ENCODE data around the gene PDZD4.
"Not testable (repeated sequence)": the region's sequence is repeated elsewhere in the genome, so short reads cannot be mapped to it uniquely, and the experiment has no call there.

Gene PDZD4

DNA sequence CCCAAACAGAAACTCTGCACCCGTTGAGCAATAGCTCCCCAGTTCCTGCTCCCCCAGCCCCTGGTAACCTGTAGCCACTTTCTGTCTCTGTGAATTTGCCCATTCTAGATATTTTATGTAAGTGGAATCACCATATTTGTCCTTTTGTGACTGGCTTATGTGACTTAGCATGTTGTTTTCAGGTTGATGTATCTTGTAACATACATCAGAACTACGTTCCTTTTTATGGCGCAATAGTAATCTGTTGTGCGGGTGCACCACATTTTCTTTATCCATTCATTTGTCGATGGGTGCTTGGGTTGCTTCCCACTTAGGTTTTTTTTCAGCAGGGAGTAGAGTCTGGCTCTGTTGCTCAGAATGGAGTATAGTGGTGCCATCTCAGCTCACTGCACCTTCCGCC lies 6.6 kb upstream of the PDZD4 start:
- no peak for DNase-seq (ENCODE audit: low read depth, low spot score)

DNA sequence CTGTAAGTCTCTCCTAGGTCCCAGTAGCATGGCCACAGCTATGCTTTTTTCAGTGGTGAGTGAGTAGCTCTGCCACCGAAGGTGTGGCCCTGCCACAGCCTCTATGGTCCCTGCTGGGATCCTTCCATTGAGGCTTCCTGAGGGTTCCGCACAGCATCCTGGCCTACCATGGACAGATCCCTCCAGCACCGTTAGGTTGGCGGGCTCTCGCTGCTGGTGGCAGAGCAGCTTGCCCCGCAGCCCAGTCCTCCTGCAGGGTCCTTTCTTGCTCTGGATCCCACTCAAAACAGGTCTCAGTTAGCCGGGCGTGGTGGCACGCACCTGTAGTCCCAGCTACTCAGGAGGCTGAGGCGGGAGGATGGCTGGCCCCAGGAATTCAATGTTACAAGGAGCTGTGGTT lies 2.4 kb upstream of the PDZD4 start:
- DNase-seq (ENCODE audit: low read depth, low spot score), result no peak

DNA sequence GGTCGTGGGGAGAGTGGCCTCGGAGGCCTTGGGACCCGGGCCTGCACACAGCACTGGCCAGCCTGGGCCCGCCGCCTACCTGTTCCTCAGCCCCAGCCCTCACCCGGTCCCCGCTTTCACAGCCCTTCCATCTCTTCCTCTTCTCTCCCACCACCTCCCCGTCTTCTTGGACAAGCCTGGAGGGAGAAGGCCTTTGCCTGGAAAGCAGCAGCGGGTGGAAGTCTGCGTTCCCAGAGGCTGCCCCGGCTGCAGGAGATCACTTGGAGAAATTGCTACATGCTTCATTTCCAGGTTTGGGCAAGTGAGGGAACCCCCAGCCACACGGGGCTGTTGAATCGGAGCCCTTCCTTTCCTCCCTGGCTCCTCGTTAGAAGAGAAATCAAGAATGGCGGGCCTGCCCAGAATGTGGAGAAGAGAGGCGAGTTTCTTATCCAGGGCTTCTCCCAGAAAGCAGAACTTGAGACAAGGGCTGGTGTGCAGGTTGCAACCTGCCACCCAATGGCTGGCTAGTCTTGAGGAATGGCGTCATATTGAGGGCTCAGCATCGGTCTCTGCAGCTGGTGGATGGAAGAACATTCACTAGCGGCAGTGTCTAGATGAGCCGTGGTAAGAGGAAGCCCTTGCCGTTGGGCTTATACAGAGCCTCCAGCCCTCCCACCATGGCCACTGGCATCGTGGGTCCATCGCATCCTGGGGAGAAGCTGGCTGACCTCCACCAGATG lies 1.2 kb upstream of the PDZD4 start:
- DNase-seq (ENCODE audit: low read depth, low spot score), result no peak

DNA sequence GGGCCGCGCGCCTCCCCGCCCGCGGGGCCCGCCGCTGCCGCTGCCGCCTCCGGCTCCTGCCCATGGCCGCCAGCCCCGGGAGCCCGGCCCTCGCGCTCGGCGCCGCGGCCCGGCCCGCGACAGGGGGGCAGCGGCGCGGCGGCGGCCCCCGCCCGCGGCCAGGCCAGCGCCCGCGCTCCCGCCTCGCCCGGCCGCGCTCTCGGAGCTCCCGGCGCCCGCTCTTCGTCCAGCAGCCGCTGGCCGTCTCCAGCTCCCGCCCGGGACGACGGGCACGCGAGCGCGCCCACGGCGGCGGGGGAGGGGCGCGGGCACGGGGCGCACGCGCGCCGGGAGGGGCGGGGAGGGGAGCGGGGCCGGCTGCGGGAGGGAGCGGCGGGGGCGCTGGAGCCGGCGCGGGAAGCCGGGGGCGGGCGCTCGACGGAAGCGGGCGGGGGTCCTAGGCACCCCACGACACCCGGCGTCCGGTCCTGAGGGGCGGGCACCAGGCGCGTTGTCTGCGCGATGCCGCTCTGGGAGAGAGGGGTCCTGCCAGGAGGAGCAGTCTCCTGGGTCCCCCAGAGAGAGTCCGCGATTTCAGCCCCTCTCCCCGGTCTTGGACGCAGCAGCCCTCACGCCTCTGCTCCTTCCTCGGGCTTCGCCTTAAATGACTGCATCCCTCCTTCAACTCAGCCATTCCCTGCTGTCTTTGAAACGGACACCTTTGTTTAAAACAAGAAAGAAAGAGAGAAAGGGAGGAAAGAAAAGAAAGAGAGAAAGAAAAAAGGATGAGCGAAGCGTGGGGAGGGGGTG lies 490 bp upstream of the PDZD4 start:
- DNase-seq (ENCODE audit: low read depth, low spot score), result no peak

DNA sequence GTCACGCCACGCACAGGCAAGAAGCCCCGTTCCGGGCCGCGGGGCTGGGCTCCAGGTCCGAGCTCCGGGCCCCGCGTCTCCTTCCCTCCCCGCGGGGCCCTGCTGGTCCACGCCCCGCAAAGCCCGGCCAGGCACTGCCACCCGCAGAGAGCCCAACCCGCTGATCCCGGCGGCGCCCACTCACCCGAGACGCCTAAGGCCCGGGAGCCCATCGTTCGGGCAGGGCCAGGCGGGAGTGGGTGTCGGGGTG lies 870 bp downstream of the PDZD4 start:
- DNase-seq (ENCODE audit: low read depth, low spot score), result no peak

DNA sequence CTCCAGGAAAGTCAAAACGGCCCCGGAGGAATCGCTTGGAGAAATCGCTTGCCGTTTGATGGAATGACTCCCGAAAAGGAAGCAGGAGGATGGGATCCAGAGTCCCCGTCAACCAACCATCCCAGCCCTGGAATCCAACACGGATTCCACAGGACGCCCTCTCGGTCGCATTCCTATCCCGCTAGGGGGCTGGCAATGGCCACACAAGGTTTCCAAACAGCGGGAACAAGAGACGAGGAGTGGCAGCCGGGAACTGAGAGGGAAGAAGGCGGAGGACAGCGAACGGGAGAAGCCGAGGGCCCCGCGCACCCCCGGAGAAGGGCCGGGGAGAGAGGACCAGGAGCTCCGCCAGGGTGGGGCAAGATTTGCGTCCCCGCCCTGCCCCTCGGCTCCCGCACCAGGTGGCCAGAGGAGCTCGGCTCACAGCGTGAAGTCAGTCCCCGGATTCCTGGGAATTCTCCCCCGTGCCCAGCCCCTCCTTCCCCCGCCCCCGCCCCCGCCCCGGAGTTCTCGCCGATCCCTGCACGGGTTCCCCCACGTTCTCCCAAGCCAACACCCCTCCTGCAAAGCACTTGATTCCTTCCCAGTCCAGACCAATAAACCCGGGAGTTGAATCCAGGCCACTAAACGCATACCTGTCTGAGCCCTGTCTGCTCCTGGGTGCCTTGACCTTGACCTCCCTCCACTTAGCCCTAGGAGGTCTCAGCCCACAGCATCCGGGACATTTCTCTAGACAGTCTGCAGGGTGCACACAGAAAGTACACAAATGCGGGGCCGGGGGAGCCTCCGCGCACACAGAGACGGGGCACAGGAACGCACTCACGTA lies 1.4 kb downstream of the PDZD4 start:
- DNase-seq (ENCODE audit: low read depth, low spot score), result no peak

DNA sequence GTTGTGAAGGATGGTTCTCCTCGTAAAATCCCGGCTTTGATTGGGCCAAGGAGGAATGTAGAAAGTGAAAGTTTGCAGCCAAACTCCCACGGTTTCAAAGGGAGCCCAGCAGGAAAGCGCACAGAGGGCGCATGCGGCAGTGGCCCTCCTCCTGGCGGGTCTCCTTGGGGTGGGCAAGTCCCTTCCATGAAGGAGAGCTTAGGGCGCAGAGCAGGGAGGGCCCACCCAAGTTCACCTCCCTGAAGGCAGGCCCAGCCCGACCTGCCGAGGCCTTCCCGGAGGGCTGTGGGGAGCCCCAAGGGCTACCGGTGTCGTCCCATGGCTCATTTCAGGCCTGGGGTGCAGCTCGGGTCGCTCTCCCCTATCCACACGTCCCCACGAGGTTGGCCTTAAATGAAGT lies 2.0 kb downstream of the PDZD4 start:
- no peak for DNase-seq (ENCODE audit: low read depth, low spot score)

DNA sequence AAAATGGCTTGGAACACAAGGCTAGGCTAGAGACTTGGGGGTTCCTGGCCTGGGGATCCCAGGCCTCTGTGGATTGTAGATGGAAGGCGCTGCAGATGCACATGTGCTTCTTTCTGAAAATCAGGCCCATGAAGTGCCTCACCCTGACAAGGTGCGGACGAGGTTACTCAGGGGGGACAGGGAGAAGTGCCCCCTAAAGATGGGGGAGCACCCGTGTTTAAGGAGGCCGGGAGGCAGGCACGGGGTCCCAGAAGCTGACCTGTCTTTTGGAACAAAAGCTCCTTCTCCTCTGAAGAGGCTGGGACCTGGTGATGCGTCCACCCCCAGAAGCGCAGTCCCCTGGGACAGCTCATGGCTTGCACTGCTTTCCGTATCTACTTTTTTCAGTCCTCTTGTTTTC lies 2.4 kb downstream of the PDZD4 start:
- no peak for DNase-seq (ENCODE audit: low read depth, low spot score)

DNA sequence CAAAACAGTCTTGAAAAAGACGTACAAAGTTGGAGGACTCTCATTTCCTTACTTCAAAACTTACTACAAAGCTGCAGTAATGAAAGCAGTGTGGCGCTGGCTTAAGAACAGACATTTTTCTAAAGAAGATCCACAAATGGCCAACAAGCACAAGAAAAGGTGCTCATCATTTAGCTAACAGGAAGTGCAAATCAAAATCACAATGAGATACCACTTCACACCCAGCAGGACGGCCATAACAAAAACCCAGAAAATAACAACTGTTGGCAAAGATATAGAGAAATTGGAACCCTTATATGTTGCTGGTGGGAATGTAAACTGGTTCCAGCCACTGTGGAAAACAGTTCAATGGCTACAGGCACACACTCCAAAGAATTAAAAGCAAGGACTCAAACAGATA lies 3.3 kb downstream of the PDZD4 start:
- DNase-seq (ENCODE audit: low read depth, low spot score), result no peak

DNA sequence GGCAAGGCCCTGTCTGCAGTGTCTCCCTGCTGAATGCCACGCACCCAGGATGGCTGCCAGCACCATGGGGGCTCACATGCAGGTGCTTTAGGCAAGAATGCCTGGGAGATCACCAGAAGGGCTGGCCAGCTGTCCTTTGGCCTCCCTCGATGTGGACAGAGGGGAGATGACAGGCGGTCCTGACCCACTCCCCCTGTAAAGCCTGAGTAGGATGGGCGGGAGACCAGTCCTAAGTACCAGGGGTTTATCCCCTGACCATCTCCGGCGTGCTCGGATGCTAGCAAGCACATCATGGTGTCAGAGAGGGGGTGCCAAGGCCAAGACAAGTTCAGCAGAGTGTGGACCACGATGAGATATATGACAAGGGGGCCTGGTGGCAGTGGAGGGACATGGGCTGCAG lies 5.3 kb downstream of the PDZD4 start:
- no peak for DNase-seq (ENCODE audit: low read depth, low spot score)

DNA sequence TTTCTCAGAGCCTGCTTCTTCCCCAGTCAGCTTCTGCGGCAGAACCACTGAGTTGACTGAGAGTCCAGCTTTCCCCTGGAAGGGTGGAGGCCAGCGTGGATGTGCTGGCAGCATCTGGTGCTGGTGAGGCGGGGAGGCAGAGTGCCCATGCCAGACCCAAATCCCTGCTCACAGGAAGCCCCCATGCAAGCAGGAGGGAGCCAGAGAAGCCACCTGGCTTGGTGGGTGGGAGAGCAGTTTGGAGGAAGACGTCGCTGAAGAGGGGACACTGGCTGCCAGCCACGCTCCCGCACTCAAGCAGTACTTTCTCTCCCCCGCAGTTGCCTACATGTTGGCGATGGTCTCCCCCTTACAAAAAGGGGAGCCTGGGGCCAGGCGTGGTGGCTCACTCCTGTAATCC lies 6.0 kb downstream of the PDZD4 start:
- no peak for DNase-seq (ENCODE audit: low read depth, low spot score)

DNA sequence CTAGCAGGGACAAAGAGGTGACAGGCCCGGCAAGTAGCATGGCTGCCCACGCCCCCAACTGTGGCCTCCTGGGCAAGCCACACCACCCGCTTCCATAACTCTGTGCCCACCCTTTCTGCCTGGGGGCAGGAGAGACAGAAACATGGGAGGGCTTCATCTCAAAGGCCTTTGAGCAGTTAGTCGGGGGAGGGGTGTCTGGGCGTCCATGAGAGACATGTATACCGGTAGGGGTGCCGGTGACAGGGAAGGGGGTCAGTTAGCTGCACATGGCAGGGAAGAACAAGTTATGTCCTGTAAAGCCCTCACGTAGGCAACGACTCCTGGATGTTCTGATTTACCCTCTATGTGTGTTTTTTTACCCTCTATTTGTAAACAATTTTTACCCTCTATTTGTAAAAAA lies 9.3 kb downstream of the PDZD4 start:
- DNase-seq (ENCODE audit: low read depth, low spot score), result no peak

DNA sequence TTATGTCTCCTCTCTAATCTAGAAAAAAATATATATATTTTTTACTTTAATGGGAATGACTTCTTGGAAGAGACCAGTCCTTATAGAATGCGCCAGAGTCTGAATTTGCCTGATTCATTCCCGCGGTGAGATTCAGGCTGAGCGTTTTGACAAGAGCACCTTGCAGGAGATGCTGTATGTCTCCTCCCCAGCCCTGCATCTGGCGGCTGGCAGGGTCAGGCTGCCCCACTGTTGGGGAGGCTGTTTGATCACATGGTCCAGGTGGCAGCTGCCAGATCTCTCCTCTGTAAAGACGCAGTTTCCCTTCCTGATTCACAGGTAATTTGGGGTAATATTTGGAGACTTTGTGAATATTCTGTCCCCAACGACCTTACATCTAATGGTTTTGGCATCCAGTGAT lies 9.7 kb downstream of the PDZD4 start:
- DNase-seq (ENCODE audit: low read depth, low spot score), result no peak

DNA sequence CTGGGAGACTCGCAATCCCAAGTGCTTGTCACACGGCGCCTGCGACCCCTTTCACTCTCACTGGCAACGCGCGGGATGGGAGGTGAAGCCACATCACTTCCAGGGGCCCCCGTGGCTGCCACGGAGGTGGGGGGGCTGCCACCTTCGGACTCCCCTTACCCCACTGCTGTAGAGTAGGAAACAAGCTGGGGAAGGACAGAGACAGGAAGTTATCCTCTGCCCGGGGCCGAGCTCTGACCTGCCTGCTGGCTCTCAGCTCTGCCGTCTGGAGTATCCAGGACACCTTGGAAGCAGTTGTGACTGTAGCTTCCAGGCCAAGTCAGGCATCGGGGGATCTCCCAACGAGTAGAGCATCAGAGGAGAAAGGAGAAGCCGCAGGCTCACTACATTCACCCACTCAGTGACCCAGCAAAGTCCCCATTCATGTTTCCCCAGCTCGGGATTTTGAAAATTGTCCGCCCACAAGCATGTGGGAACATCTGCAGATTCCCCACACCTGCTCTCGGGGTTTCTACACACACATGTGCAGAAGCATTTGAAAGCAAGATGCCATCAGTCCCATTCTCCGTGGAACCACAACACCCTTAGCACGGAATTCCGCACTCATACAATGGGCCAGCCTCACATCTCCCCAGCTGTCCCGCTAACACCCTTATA lies 10.8 kb downstream of the PDZD4 start:
- no peak for DNase-seq (ENCODE audit: low read depth, low spot score)

DNA sequence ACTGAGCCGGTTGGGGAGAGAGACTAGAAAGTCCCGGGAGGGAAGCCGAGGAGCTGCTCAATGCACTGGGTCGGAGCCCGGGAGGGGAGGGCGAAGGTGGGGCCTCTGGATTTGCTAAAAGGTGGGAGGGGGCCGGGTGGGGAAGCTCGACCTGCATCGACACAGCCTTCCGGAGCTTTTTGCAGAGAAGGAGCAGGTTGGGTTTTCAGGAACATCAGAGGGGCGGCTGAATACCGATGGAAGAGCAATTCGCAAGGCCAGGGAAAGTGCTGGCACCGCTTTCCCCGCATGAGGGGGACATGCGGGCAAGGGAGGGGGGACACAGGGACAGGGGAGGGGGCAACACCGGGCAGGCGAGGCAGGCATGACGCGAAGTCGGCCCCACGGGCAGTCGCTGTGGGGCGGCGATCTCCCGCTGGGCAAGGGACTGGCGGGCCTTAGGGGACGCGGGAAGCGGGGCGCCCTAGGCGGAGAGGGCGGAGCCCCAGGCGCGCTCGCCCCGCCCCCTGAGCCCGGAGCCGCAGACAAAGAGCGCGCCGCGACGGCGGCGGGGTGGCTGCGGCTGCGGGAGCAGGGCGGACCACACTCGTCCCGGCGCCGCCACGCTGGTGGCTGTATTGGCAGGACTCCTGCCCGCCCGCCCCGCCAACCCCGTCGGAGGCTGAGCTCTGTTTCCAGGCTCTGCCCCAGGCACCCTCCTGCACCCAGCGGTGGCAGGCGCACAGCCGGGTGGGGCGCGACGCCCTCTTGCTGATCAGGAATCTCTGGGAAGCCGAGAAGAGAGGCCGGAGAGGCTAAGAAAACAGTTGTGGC lies 11.6 kb downstream of the PDZD4 start:
- no peak for DNase-seq (ENCODE audit: low read depth, low spot score)

DNA sequence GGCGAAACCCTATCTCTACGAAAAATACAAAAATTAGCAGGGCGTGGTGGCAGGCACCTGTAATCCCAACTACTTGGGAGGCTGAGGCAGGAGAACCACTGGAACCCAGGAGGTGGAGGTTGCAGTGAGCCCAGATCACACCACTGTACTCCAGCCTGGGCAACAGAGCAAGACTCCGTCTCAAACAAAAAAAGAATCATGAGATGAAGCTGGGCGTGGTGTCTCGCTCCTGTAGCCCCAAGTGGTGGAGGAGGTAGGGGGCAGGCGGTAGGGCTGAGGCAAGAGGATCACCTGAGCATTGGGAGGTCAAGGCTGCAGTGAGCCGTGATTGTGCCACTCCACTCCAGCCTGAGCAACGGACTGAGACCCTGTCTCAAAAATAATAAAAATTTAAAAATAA lies 12.3 kb downstream of the PDZD4 start:
- not testable (repeated sequence) for DNase-seq (ENCODE audit: low read depth, low spot score)

DNA sequence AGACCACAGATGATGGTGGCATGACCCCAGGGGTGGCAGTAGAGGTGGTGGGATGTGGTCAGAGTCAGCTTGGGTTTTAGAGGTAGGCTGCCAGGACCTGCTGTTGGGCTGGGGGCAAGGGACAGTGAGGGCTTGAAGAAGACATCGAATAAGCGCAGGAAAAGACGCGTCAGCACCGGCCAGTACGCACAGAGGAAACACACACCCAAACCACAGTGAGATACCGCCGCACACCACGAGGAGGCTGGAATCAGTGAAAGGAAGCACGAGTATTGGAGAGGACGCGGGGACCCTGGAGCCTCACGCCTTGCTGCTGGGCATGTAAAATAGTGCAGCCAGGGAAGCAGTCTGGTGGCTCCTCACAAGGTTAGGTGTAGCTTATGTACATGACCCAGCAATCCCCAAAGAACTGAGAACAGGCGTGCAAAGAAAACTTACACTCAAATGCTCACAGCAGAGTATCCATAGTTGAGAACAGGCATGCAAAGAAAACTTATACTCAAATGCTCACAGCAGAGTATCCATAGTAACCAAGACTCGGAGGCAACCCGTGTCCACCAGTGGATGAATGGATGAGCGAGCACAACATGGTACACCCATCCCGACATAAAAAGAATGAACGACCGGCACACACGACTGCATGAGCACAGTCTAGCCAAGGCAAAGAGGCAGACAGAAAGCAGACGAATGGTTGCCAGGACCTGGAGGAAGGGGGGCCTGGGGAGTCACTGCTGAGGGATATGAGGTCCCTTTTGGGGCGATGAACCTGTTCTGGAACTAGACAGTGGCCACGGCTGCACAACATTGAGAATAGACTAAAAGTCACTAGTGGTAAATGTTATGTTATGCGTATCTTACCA lies 13.3 kb downstream of the PDZD4 start:
- no peak for DNase-seq (ENCODE audit: low read depth, low spot score)

DNA sequence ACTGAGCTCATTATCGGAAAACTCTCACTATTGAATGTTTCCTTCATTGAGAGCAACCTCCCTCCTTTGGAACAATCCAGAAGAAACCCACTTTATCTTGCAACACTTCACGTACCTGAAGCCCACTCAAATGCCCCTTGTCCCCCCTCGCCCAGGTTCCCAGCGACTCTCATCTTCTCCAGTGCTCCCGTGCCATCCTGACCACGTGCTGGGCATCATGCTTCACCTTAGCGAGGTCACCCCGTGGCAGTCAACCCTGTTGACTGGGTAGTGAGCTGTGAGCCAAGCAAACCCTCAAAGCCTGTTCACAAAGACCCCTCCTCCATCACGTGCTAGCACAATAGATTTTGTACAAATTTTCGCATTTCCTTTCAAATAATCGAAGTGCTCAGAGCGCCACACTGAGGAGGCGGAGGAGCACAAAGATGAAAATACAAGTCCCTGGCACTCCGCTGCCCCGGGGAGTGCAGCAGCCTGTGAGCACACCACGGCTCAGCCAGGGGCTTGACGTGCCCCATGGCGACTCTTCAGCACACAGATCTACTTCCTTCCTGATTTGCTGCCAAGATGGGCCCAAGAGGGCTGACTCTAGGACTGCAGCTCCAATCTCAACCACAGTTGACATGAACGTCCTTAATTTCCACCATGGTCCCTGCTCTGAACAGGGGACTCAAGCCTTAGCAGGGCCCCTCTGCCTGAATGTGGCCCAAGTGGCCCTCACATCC lies 15.6 kb downstream of the PDZD4 start:
- no peak for DNase-seq (ENCODE audit: low read depth, low spot score)

DNA sequence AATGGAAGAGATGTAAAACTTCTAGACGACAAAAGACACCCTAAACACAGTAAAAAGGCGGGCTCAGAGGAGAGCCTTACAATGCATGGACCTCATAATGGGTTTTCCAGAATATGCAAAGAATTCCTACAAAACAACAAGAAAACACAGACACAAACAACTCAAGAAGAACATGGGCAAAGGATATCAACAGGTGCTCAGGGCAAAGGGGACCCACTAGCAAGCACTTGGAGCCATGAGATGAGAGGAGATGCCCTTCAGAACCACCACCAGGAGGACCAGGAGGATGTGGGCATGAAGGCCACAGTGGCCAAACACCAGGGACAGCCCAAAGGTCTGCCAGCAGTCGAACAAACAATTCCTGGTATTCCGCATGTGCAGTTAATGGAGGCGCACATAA lies 17.2 kb downstream of the PDZD4 start:
- no peak for DNase-seq (ENCODE audit: low read depth, low spot score)

DNA sequence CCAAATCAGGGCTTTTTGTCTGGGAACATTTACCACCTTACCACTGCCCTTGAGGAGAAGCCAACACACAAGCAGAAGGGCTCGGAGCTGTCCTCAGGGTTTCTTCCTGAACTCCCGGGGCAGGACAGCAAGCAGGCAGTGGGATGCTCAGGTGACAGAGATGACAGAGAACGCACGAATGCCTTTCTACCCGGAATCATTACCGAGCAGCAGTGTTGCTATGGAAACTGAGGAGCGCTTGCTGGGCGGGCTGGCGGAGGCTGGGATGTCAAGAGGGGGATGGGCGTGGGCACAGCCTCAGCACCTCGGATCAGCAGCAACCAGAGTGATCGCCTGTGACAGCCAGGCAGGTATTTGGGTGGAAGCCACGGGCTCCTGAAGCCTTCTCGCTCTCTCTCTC lies 18.1 kb downstream of the PDZD4 start:
- no peak for DNase-seq (ENCODE audit: low read depth, low spot score)
